CD4-positive, alpha-beta T cell treated with Interleukin-17A for 1 hour (primary cell): ENCODE results near the gene MYRIP.
A peak's percentile ranks its signal among the peaks of the same experiment; 100 is the strongest.
"Not testable (repeated sequence)": the region's sequence is repeated elsewhere in the genome, so short reads cannot be mapped to it uniquely, and the experiment has no call there.

Experiments
- DNase-seq: peaks from one replicate; pipeline ENCODE4 v3.0.0-alpha.2; 2020

The MYRIP gene

DNA sequence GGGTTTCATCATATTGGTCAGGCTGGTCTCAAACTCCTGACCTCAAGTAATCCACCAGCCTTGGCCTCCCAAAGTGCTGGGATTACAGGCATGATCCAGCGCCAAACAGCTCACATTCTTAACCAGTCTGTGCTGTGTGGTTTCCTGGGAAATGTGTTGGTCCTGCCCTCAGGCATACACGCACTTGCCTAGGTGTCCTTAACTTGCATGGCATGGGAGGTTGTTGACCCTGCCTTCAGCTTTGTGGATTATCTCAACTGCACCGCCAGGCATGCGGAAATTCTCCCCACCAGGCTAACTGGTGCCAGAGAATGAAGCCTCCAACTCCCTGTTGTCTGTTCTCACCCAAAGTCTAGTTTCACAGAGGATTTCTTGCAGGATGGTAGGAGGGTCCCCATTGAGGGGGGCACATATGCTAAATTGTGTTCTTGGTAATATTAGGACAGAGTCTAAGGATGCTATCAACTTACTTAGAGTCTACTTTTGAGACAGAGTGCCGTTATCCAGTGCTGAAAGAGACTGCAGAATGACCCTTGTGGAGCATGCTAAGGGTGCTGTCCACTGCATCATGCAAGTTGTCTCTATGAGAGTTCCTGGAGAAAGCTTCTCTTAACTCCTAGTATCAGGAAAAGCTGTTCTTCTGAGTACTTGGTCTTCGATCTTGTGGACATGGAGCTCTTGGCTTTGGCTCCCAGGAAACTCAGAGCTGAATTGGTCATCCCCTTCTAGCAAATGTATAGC is 438.5 kb downstream of the MYRIP start:
- no peak for DNase-seq

DNA sequence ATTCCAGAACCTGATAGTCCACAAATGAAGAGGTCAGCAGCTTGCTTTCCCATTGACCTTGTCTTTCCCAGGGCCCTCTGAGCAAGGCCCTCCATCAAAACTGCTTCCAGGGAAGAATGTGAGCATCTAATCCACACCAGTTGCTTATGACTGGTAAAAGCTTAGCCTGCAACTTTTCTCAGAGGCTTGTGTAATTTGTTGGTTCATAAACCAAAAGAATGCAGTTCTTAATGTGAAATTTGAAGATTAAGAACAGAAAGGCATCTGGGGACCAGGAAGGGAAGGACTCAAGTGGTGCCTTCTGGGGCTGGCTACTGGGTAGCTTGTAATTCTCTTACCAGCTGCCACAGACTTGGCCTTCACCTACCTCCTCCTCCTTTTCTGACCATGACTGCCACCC is 439.2 kb downstream of the MYRIP start:
- no peak for DNase-seq

DNA sequence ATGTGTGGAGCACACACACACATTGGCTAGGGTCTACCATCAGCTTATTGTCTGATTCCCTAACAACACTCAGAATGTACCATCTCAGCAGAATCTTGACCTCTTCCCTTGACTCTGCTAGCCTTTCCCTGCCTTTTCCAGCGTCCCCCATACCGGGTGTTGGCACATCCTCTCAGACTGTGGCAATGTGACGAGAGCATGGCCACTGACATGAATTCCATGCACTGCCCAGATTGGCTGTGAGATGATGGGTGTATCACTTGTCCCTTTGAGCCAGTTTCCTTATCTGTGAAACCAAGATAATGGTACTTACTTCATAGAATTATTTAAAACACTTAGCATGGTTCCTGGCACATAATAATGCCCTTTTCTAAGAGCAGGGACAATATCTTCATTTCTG is 439.8 kb downstream of the MYRIP start:
- DNase-seq = no peak

DNA sequence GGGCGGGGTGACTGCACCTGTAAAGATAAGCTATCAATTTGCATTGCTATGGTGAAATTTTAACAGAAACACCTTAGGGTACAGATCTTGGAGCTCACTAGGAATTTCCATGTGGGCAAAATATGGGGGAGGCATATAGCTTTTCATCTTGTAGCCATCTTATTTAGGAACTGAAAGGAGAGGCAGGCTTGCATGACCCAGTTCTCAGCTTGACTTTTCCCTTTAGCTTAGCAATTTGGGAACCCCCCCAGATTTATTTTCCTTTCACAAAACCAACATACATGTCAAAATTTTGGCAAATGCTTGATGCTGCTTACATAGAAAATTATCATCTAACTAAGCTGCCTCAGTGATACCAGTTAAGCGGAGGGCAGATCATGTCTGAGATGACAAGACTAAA is 445.1 kb downstream of the MYRIP start:
- DNase-seq = no peak

DNA sequence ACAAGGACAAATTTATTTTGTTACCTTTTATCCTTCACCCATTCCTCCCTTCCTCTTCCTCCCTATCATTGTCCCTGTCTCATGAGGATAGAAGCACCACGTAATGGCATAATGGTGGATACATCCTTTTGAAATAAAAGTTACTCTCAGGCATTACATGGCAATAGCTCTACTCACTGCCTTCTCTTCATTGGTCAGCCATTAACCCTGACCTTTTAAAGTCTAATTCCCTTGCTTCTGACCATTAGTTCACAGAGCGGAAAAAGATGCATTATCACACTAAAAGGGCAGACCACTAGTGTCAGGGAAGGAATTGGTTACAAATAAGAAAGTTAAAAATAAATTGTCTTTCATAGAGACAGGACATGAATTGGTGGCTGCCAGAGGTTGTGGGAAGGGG is 445.5 kb downstream of the MYRIP start:
- no peak for DNase-seq

DNA sequence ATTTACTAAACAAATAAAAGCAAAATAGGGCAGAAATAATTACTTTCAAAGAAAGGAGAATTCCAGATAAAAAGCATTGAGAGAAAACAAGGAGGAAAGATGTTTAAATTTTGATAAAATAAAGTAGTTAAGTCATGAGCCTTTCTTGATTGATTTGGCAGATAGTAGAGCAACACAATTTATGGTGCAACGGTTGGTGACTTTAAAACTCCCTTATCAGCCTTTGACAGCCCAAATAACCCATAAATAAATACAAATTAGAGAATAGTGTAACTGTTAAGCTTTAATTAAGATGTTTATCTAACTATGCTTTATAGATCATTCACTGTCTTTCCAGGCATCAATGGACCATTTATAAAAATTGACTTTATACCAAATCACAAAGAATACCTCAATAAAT is 446.1 kb downstream of the MYRIP start:
- DNase-seq = no peak

DNA sequence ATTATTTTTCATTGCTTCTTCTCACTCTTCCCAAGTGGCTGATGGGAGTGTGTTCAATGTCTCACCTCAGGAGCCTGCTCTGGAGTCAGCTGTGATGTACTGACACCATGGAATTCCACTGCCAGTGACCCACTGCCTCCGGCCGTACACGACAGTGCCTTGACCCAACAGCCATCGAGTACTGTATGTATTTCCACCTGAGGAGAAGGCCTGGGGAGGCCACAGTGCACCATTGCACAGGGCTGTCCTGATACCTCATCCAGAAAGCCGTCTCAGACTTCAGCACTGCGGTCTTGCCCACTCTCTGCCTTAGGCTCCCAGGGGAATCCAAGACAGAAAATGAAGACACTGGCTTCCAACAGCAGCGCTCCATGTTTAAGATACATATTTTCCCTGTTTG is 448.7 kb downstream of the MYRIP start:
- no peak for DNase-seq

DNA sequence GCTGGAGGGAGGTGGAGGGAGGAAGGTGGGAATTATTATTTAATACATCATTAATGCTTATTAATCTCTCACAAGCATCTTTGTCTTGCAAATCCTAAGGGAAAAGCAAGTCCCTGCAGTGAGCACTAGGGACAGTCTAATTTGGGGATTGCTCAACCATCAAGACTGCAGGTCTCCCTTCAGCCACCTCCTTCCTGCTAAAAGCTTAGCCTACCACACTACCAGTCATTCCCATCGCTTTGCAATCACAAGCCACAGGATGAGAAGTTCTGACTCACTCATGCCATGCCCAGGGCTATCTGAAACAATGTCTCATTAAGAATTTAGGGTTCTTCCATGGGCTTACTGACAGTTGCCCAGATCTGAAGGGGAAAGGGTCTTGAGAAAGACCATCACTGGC is 449.1 kb downstream of the MYRIP start:
- no peak for DNase-seq

DNA sequence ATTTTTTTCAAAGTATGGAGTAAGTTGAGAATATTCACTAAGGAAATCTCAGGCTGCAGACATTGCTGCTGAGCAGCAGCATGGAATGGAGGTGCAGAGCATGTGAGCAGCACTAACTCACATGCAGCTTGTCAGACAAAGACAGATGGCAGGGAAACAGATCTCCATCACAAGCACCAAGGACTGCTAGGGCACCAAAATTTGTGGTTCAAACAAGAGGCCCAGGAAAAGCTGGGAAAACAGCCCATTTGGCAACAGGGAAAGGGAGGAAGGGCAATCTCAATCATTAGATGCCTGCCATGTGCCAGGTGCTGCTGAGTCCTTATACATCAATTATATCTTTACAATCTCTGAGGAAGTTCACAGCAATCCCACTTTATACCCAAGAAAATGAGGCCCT is 452.9 kb downstream of the MYRIP start:
- DNase-seq = no peak

DNA sequence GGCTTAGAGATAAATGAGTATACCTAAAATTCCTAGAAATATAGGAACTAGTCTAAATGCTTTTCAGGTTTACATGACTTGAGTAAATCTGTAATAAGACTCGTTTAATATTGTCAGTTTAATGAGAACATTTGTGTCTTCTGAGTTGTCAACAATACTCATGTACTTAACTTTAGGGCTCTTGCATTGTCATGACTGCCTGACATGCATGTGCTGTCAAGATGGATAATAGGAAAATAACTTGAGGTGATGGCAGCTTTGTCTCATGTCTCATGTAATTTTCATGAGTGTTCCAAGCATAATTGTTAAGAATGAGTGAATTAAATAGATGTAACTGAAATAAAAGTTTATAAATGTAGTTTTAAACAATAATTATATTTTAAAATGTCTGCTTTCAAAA is 455.0 kb downstream of the MYRIP start:
- DNase-seq = no peak

DNA sequence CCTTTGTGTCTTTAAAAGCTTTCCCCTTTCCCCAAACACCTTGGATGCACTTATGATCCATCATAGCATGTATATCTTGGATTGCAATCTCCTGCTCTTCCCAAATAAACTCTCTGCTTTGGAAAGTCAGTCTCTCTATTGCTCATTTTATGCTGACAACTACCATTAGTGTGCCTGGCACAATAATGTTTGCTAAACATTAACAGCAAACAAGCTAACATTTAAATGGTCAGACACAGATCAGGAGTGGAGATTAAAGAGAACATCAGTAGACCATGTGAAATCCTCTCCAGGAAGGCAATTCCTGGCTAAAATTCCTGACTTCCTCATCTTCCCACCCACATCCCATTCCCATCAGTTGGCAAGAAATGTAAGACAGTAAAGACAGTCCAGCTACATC is 455.8 kb downstream of the MYRIP start:
- DNase-seq = no peak

DNA sequence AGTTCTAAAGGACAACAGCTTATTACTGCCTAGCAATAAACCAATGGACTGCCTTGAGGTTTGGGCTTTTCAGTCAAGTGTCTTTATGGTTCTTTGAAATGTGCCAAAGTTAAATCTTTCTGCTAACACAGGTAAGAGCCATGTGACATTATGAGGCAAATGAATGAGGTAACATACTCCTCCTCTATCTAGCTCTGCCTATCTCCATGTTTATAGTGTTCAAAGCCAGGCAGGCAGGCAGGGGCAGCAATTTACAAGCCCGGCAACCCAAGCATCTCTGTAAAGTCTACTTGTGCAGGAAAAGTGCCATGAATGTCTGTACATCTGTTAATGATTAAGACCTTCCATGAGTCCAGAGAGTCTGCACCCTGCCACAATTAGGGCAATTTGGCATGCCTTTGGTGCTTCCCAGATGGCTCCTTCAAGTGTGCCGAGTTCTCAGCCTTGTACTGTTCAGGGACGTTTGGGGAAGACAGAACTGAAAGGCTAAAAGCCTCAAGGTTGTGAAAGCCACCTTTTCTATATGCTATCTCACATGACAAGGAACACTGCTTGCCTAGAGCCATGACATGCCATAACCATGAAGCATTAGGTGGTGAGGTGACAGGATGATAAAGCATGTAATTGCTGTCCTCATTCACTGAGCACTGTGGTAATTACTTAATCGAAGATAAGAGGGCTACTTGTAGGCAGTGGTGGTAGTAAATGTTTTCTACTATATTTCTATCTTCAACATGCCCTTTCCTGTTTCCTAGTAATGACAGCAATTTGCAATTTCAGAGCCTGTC is 458.7 kb downstream of the MYRIP start:
- no peak for DNase-seq

DNA sequence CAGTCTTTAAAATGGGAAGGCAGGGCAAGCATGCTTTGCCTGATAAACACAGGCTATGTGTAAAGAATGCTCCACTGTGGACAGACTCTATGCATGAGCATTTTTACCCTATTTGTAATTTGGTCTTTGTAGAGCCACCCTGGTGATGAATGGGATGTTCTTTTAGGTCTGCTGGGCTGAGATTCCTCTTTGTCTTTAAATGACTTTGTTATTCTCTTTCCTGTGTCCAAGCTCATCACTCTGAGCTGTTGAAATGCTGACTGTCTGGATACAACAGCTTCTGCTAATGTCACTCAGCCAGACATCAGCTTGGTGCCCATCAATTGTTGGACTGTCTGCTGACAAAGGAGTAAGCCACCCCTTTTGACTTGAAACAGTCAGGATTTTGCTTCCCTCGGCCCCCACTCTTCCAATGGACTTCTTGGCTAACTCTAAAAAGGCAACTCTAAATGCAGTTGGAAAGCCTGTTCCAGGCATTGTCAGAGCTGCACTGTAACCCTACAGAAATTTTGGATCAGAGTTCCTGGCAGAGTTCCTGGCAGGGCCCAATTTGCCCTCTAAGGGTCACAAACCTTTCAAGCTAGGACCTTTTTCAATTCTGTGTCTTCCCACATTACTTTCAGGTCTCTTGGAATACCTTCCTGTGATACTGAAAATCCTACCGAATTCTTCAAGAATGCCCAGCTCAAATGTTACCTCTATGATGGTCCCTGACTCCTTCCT is 459.6 kb downstream of the MYRIP start:
- no peak for DNase-seq

DNA sequence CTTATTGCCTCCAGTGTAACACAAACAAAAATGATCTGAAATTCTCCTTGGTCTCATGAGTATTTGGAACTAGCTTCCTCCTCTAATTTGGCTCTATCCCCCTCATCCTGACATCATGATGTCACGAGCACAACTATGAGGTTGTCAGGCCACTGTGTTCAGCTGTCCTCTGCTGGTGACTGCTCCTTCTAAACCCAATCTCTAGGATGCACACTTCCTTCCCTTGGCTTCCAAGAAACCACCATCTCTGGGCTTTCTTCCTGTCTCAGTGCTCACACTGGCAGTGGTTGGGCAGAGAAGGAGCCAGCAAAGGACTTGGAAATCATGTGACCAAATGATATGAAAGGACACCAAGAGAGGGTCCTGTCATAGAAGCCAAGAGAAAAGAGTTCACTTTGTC is 469.4 kb downstream of the MYRIP start:
- no peak for DNase-seq

DNA sequence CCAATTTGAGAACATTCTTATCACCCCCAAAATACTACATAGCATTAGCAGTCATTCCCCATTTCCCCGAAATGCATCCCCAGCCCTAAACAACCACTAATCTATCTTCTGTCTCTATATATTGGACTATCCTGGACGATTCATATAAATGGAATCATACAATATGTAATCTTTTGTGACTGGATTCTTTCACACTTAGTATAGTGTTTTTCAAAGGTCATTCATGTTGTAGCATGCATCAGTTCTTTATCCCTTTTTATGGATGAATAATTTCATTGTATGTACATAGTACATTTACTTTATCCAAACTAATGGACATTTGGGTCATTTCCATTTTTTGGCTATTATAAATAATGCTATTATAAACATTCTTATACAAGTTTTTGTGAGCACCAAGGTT is 472.6 kb downstream of the MYRIP start:
- no peak for DNase-seq

DNA sequence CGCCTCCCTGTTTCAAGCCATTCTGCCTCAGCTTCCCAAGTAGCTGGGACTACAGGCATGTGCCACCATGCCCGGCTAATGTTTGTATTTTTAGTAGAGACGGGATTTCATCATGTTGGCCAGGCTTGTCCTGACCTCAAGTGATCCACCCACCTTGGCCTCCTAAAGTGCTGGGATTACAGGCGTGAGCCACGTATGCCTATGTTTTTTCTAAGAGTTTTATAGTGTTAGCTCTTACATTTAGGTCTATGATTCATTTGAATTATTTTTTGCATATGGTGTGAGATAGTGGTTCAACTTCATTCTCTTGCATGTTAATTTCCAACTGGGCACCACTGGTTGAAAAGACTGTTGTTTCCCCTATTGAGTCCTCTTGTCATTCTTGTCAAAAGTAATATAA is 473.6 kb downstream of the MYRIP start:
- DNase-seq = not testable (repeated sequence)

DNA sequence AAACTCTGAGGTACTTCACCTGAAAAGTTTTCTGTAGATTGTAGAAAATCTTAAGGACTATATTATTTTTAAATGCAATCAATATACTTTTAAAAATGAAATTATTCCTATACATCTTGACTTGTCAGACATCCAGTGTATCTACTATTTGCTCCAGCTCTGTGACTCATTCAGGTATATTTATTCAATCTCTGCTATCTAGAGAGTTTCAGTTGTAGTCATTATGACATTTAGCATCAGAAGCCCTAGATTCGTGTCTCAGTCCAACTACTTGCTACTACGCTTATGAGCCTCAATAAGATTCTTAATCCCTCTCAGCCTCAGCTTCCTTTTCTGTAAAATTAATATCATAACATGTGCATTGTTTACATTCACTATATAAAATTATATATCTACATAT is 477.8 kb downstream of the MYRIP start:
- no peak for DNase-seq

DNA sequence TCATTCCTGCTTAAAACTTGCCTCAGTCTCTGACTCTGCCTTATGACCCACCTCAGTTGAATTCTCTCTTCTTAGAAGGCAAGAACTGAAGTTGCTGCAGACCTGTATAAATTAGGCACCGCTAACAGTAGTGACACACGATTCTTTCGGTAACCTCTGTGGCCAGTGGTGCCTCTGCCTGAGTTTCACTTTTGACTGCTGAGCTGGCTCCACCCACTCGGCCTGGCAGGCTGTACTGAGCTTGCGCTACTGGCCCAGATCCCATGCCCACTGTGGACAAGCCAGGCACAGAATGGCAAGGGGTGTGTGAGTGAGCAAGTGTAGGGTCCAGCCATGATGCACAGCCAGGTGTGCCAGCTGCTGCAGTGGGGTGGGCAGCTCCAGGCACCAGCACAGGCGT is 481.0 kb downstream of the MYRIP start:
- peak; percentile 40 for DNase-seq

DNA sequence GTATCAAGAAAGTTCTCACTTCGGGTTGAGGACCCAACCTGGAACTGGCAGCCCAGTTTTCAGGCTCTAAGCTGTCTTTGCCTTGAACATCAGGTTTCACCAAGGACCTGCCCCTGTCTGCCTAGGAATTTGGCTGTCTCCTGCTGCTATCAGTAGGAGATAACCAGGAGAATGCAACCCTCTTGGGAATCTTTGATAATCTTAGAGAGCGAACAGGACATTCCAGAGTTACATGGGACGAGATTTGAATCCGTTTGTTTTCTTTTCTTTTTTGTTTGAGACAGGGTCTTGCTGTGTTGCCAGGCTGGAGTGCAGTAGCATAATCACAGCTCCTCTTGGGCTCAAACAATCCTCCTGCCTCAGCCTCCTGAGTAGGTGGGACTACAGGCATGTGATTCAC is 482.1 kb downstream of the MYRIP start:
- no peak for DNase-seq

DNA sequence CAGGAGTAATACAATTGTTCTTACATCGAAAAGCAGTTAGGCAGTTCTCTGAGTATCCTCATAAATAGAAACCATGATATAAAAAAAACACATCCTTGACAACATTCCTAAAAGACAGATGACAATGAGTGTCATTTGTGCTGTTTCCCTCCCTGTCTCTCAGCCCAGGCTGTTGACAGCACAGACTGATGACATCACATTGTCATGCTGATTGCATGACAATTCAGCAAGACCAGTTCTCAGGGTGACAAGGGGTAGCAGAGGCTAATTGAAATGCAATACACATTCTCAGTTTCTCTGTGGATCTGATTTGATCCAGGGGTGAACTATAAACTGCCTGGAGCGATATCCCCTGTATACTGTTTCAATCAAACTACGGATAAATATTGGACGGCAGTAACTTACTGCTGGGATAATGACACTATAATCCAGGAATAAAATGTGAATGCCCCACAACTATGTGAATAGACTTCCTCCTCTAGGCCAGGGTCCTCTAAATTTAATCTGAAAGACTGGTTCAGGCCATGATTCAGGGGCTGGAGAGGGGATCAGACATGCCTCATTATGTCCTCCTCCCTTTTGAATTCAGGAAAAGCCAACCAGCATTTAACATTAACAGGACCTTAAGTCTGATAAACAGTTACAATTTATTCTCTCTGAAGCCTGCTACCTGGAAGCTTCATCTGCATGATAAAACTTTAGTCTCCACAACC is 483.4 kb downstream of the MYRIP start:
- DNase-seq = no peak

DNA sequence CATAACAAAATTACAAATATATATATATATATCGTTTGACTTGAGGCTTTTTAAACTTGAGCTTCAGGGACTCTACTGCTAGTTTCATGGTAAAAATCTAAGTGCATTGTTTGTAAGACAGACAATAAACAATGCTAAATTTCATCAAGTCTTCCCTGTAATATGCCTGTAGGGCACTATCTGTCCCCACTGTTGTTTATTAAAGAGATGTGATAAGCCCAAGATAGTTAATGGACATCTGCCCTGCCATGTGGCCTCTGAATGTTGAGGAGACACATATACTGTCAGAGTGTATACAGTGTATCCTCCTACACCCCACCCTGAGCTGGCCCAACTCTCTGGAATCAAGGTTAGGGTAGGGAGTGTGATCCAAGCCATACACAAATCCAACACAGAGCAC is 485.0 kb downstream of the MYRIP start:
- DNase-seq = no peak

DNA sequence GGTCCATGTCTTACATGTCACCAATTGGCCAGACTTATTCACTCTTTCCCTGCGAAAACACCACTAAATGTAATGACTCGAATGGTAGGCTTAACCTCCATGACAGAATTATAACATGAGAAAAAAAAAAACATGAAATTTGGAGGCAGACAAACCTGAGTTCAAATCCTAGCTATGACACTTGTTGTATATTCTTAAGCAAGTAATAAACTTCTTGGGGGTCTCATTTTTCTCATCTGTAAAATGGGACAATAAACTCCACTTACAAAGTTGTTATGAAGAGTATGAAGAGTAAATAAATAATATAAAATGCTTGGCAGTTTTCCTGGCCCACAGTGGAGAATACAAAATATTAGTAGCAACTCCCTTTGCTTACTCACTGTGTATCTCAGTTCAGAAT is 488.7 kb downstream of the MYRIP start:
- no peak for DNase-seq

DNA sequence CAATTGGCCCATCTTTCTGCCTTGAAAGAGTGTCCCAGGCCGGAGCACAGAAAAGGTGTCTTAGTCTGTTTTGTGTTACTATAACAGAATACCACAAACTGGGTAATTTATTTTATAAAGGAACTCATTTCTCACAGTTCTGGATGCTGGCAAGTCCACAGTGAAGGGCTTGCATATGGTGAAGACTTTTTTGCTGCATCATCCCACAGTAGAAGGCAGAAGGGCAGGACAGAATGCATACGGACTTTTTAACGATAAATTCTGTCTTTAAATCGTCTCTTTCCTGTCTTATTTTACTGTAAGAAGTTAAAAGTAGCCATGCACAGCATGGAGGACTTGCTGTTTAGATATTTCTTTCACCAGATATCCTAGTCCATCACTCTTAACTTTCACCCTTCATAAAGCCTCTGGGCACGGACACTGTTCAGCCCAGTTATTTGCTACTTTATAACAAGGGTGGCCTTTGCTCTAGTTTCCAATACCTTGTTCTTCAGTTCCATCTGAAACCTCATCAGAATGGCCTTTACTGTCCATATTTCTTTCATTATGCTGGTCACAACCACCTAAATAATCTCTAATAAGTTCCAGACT is 489.8 kb downstream of the MYRIP start:
- no peak for DNase-seq
